GM12874 (cell line): Measurements from ENCODE around the gene NCAPG2.

ENCODE experiments used
- CTCF ChIP-seq: IDR thresholded peaks from 2 replicates; pipeline ENCODE4 v1.5.1; 2011; ENCODE audit warnings: low read depth, mild to moderate bottlenecking, control low read depth, low read length, moderate library complexity; ENCODE audit not compliant: insufficient read depth

NCAPG2 gene

DNA sequence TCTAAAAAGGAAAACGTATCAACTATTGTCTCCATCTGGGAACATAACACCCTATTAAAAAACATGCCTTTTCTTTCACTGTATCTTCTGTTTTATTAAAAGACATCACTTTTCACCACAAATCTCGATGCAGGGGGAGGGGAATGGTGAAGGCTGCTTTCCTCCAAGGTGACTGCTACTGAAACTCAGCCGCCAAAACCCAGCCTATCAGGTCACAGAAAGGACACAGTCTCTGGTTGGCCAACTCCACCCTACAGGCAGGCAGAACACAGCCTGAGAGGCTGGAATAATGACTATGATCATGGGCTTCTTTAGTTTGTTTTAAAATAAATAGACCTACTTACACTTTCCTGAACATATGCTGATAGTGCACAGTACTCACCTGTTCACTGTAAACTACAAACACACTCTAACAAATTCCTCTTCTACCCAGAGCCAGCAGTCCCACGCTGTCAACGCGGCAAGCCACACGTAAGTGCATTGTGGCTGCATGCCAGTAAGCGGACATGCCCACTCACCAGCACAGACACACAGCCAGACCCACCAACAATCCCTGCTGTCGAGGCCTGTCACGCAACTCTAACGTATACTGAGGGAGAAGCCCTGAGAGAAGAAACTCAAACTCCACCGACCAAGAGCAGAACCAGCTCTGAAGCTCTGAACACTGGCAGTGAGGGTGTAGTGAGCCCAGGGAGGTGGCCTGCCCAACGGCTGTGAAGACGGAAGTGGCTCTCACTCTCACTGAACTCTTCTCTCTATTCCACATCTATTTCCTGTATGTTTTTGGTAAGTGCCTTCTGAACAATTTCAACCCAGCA, 41.8 kb downstream of the NCAPG2 start:
- no peak for TF ChIP-seq CTCF

DNA sequence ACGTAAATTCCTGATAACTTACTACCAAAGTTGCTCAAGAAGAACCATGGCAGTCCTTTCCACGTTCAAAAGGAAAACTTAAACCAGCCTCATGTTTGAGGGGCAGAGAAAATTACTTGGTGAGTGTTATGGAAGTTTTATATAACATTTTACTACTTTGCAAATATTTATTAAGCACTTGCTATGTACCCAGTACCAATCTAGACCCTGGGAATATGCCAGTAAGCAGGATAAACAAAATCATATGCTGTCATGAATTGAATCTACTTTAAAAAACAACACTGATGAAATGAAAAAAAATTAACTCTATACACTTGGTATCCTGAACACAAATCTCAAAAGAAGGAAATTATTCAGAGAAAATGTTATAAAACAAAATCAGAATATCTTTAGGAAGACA, 46.1 kb downstream of the NCAPG2 start:
- no peak for TF ChIP-seq CTCF

DNA sequence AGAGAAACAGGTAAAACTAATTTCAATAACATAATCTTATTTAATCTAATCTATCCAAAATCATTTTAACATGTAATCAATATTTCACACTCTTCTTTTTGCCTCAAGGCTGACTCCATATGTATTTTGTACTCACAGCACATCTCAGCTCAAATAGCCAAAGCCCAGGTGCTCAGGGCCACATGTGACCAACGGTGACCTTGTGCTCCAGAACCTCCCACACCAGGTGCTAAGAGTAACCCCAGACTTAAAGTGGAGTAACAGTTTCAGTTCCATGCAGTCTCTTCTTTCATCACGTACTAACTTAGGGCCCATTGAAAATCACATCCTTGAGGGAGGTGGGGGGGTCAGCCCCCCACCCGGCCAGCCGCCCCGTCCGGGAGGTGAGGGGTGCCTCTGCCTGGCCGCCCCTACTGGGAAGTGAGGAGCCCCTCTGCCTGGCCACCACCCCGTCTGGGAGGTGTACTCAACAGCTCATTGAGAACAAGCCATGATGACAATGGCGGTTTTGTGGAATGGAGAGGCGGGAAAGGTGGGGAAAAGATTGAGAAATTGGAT, 47.3 kb downstream of the NCAPG2 start:
- TF ChIP-seq CTCF, result no peak

GRCh38 chr7:158655931-158656441, 48.6 kb downstream of the NCAPG2 start:
- TF ChIP-seq CTCF, result no peak

DNA sequence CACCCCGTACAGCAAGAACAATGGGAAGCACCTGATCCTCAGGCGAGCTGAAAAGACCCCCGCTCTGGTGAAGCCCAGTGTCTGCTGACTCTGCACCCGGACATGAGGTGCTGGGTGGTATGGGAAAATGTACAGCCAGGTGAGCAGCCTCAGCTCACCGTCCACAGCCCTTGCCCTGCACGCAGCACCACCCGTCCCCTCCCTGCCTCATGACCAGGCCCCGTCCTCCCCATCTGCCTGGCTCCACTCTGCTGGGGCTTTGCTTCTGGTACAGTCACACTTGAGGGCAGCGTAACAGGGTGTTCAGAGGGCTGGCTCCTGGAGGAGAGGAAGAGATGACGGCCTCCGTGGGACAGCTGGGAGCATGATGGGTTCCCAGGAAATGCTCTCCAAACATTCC, 49.1 kb downstream of the NCAPG2 start:
- no peak for TF ChIP-seq CTCF

DNA sequence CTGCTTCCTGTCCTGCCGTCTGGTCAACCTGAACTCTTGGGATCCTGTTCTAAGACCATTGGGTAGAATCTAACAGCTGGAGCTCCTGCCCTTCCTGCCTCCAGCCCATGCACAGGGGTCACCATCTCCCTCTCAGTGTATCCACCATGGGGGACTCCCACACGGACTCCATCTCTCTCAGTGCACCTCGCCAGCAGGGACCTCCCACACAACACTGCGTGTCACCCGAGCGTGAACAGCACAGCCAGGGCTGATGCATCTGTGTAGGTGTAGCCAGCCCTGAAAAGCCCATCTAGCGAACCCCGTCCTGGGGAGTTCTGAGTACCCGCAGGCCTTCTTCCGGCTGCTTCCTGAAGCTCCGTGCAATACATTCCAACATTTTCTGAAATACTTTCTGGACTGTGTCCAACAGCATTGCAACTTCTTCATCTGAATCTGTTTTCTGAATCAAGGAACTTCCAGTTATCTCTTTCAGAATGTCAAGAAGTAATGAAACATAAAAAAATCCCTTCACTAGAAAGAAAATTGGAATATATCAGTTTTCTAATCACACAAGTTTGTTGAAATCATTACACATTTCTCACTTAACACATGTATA, 52.5 kb downstream of the NCAPG2 start:
- TF ChIP-seq CTCF, result no peak

DNA sequence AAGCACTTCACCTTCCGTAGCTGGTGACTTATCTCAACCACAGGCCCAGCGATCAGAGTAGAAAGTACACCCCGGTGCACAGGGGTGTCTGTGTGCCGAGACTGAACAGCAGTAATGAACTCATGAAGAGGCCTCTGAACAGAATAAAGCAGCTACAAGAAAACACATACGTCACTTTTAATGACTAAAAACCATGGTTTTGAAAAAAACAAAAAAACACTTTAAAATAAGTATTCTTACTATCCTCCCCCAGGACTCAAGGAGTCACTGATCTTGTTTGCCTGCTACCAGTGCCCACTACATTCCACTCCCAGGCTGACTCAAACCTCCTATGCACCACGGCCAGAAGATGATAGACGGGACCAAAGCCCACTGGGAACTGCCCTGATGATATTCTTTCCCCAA, 53.8 kb downstream of the NCAPG2 start:
- no peak for TF ChIP-seq CTCF
